ENCODE data around the gene NYAP1.

DNA sequence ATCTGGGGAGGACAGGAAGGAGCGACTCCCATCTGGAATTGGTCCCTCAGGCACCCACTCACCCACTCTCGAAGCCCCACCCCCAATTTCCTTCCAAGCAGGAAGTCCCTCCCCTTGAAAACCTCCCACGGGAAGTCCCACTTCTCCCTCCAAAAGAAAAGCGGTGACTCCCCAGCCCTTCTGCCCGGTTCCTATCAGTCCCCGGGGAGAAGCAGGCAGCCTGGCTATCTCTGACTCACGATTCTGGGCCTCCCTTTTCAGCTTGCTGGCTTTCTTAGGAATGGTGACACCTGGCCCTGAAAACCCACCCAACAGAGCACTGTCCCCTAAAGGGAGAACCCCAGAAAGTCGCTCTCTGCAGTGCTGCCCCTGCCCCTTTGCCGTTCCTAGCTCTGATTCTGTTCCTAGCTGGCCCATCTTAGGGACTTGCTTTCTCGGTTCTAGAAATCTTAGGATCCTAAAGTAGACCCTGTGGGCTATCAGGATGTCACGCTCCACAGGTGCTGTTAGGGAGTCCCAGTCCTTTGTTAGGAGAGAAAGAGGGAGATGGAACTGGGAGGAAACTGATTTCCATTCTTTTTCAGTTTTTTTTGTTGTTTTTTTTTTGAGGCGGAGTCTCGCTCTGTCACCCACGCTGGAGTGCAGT, 10.8 kb upstream of the NYAP1 start:
- TF ChIP-seq POLR2A (IDR thresholded peaks at IDR 0.05; ENCODE audit: low read depth, low read length) (no peak), POLR2AphosphoS5 (IDR thresholded peaks at IDR 0.05; ENCODE audit: low read depth, low read length) (no peak)
